H1 (cell line): Measurements from ENCODE around the gene CAMKK2. TPM values are rescaled to one million over a fixed set of nuclear protein-coding genes. Genes with fewer than 3 reads are reported as not detected.

ENCODE experiments used
- BRCA1 ChIP-seq: IDR thresholded peaks from 2 replicates; pipeline ENCODE4 v1.6.1; 2012; ENCODE audit warnings: low read depth, low read length, improper control_type of control experiment
- CHD7 ChIP-seq: fragments of 300-600 bp; sonication (generic); IDR thresholded peaks from 2 replicates; pipeline ENCODE4 v1.7.1; 2012; ENCODE audit warnings: low read length, moderate library complexity, mild to moderate bottlenecking, inconsistent platforms; ENCODE audit not compliant: insufficient replicate concordance
- polyA plus RNA-seq, 7 experiments: library from polyadenylated mRNA; depleted of rRNA in 3 of 7; stranded (reverse) in 5 of 7; unstranded in 2 of 7; fragments of >200 nt in 5 of 7; fragments of 200-250 nt in 2 of 7; gene quantifications; 1 replicate in 5 of 7; 2 replicates in 1 of 7; 4 replicates in 1 of 7; pipeline versions ENCODE4 v1.2.1 to v1.2.3, GENCODE V29; 2011 to 2013; ENCODE audit warnings: missing spikeins in 2 of 7, mixed read lengths in 2 of 7
- total RNA-seq: library from RNA; stranded (reverse); fragmentation: NEBNext Ultra II Directional; extraction: Animal tissue kit (Norgen Biotek cat#: 25700); gene quantifications from 2 replicates; pipeline ENCODE4 v1.2.1, GENCODE V29; 2021

The CAMKK2 gene
- total and polyA plus RNA-seq, 2 of the 8 experiments (the other 6 are each of a cell fraction or from before 2014, with no cell fraction given) = 29.6 to 30.6 TPM

- TF ChIP-seq CHD7 = no peak
- no peak for TF ChIP-seq BRCA1
These were observed 5.4 kb upstream of the CAMKK2 start (continued) for GRCh38 chr12:121301876-121302275.
